HG03095 (cell line): ENCODE data around the gene FAM107B.
"Not testable (repeated sequence)": the region's sequence is repeated elsewhere in the genome, so short reads cannot be mapped to it uniquely, and the experiment has no call there.

Experiments used
- ATAC-seq: cut with Tn5 transposase; IDR thresholded peaks from one replicate; pipeline ENCODE4 v1.9.1; 2021; ENCODE audit warnings: moderate library complexity; ENCODE audit not compliant: unreplicated experiment

The FAM107B gene

DNA sequence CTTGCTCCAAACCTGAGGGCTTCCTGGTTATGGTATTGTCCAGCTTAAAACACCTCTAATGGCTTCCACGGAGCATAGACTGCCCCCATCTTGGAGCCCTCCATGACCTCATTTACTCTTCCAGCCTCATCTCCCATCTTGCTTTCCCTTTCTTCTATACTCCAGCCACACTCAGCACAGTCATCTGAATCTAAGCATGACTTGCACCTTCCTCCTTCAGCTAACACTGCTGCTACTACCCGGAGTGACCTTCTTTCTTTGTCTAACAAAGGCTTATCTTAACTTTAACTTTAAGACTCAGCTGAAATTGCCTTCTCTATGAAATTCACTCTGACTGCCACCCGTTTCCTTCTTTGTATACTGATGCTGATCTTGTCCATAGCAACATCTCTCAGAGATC is 135.1 kb downstream of the FAM107B start:
- no peak for ATAC-seq

- ATAC-seq = no peak
Measured at GRCh38 chr10:14635043-14635710, 139.5 kb downstream of the FAM107B start.

DNA sequence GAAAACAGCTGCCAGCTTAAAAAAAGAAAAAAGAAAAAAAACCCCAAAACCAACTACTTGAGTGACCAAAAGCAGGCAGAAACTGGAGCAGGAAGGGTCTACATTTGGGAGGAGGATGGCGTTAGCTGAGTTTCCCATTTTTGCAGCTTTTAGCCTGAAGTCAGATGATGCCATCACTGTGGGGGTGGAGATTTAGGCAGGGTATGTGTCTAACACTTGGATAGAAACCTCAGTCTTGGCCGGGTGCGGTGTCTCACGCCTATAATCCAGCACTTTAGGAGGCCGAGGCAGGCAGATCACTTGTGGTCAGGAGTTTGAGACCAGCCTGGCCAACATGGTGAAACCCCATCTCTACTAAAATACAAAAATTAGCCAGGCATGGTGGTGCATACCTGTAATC is 140.1 kb downstream of the FAM107B start:
- ATAC-seq = not testable (repeated sequence)

GRCh38 chr10:14625765-14626525 is 148.8 kb downstream of the FAM107B start:
- no peak for ATAC-seq

- no peak for ATAC-seq
Measured at GRCh38 chr10:14625192-14625631, 149.5 kb downstream of the FAM107B start.

DNA sequence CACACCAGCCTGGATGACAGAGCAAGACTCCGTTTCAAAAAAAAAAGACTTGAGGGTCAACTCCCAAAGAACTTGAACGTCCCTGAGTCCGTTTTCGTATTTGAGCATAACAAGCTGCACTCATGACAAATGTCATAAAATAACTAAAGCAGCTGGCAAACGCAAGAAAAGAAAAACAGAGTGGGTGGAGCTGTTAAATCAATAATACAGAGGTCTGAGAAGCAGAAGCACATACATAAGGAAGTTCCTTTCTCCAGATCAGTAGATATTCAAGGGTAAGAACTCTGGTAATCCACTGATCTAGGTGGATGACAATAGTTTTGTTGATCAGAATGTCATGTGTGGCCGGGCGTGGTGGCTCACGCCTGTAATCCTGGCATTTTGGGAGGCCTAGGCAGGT is 150.1 kb downstream of the FAM107B start:
- ATAC-seq = no peak

DNA sequence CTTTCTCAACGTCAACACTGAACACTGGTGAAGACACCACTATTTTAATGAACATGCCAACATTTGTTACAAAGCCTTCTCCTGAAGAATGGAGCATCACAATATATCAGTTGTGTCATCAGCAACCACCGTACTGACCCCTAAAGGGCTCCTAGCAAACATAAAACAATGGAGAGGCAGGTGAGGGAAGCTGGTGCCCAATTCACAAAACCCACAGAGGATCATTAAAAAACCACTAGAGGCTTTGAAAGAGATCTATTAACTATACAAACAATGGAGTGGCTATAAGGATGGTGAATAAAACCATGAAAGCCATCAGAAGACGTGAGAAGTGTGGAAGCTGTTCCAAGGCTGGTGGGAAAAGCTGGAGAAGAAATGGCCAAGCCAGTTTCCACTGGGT is 150.8 kb downstream of the FAM107B start:
- ATAC-seq = no peak

- ATAC-seq = no peak
Measured at GRCh38 chr10:14621037-14621436, 153.7 kb downstream of the FAM107B start.

- ATAC-seq = no peak
Measured at GRCh38 chr10:14618674-14619073, 156.0 kb downstream of the FAM107B start.

GRCh38 chr10:14617852-14618251 is 156.8 kb downstream of the FAM107B start:
- no peak for ATAC-seq

DNA sequence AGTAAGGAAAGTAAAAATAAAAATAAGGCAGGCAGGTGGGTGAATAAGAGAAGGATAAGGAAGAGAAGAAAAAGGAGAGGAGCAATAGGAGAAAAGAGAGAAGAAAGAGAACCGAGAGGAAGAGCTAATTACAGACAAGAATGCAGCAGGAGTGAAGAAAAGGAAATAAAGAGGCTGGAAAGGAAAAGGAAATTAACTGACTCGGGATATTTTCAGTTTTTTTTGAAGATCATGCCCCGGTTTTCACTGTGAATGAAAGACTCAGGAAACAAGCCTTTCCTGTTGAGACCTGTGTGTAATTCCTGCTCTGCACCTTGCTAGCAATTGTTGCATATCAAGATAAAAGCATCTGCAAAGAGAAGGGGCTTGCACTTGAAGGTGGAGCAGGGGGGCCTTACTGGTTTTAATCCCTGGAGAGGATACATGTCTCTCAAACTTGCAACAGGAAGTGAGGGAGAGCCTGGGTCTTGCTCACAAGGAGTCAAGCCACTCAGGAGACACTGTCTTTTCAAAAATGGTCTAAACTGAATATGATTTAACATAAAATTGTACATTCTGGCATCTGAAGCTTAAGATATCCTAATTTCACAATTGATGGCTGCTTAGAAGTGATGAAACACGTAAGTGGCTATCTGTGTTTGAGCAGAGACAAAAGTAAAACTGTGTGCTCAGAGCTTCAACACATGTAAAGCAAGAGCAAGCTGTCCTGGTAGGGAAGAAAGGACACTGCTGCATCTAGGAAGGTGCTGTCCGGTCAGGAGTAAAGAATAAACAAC is 157.6 kb downstream of the FAM107B start:
- no peak for ATAC-seq

DNA sequence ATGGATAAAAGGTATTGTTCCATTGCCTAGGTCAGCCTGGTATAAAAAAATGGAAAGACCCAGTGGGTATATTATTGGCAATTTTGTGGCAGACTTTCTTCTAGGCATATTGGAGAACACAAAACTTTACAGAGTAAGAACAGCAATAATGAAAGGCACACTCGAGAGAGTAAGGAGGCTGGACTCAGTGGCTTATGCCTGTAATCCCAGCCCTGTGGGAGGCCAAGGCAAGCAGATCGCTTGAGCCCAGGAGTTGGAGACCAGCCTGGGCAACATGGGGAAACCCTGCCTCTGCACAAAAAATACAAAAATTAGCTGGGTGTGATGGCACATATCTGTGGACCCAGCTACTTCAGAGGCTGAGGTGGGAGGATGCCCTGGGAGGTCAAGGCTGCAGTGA is 158.2 kb downstream of the FAM107B start:
- ATAC-seq = no peak

GRCh38 chr10:14613588-14613920 is 161.1 kb downstream of the FAM107B start:
- ATAC-seq = no peak

- ATAC-seq = no peak
Measured at GRCh38 chr10:14612873-14613587, 161.7 kb downstream of the FAM107B start.

DNA sequence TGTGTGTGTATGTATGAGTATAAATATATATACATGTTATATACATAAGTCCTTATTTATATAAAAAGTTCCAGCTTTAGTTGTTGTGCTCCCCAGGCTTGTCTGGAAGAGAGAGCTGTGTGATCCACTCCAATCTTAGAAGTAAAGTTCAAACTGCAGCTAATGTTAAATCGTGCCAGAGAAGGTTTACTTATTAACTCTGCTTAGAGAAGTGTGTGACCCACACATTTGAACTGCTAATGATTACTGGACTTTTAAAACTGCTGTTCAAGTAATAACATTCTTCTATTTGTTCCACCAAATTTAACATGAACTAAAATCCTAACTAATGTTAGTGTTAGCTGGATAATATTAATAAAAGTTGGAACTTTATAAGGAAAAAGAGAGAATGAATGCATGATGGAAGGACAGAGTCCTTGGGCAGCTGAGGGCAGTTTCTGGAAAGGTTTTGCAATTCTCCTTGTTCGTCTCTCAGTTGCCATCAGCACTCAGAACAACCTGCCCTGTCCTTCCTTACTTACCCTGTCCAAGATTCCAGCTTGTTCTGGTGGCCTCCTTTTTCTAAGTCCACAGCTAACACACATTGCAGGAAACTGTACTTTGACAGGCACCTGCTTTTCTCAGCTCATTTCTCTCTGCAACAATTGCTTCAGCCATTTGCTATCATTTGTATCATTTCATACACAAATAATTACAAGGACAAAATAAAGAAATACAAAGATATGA is 162.6 kb downstream of the FAM107B start:
- peak; percentile 48 for ATAC-seq

DNA sequence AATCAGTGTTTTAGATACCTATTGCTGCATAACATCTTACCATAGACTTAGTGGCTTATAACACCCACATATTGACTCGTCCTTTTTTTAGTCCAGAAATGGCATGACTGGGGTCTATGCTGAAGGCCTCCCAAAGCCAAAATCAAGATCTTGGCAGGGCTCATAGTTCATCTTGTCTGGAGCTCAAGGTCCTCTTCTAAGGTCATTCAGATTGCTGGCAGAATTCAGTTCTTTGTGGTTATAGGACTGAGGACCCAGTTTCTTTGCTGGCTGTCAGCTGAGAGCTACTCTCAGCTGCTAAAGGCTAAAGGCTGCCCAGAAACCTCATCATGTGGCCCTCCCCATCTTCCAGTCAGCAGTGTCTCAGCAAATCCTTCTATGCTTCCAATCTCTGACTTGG is 165.5 kb downstream of the FAM107B start:
- no peak for ATAC-seq

GRCh38 chr10:14608381-14609001 is 166.2 kb downstream of the FAM107B start:
- ATAC-seq = peak; percentile 34

DNA sequence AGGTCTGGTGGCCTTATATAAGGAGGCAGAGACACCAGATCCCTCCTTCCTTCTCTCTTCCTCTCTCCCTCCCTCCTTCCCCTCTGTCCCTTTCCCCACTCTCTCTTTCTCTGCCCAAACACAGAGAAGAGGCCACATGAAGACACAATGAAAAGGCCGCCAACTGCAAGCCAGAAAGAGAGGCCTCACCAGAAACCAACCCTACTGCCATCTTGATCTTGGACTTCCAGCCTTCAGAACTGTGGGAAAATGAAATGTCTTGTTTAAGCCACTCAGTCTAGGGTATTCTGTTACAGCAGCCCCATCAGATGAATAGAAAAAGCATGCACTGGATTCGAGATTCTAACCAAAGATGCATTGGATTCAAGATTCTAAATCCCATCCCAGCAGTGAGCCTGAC is 168.1 kb downstream of the FAM107B start:
- no peak for ATAC-seq

- peak; percentile 42 for ATAC-seq
Measured at GRCh38 chr10:14605231-14605925, 169.3 kb downstream of the FAM107B start.
